ENCODE results near the gene LOC101059915.
"Not testable (repeated sequence)": the region's sequence is repeated elsewhere in the genome, so short reads cannot be mapped to it uniquely, and the experiment has no call there.

Gene LOC101059915

DNA sequence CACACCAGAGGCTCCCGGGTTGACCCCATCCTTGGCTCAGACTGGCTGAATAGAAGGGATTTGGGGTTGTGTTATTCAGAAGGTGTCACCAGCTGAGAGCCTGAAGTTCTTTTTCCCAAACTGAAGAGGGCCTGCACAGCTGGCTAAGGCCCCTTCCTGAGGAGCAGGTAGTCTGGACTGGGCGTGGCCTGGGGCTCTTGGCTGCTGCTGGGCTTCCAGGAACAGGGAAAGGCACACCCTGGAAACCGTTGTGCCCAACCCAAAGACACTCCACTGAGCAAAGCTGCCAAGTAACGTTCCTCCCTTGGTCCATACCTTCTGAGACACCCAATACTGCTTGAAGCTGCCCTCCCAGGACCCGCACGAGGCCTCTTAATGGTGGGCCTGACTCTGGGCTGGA lies 40.8 kb upstream of the LOC101059915 start:
- Histone ChIP-seq H3K9ac (ENCODE audit: low read depth, low read length) (no peak overlapping the region), H3K4me2 (ENCODE audit: low read length) (no peak overlapping the region), H3K4me3 (ENCODE audit: low read length) (no peak overlapping the region), H3K9me3 (replicated peaks; ENCODE audit: low read length) (no peaks in the 10 kb centered on the region), H3K4me1 (ENCODE audit: control insufficient read depth, insufficient read depth, low read length) (peaks cover 10% of the 10 kb centered on the region), H3K27me3 (ENCODE audit: control insufficient read depth, insufficient read depth, low read length) (no peaks in the 10 kb centered on the region), H3K36me3 (ENCODE audit: insufficient read depth, low read length) (no peaks in the 10 kb centered on the region)

DNA sequence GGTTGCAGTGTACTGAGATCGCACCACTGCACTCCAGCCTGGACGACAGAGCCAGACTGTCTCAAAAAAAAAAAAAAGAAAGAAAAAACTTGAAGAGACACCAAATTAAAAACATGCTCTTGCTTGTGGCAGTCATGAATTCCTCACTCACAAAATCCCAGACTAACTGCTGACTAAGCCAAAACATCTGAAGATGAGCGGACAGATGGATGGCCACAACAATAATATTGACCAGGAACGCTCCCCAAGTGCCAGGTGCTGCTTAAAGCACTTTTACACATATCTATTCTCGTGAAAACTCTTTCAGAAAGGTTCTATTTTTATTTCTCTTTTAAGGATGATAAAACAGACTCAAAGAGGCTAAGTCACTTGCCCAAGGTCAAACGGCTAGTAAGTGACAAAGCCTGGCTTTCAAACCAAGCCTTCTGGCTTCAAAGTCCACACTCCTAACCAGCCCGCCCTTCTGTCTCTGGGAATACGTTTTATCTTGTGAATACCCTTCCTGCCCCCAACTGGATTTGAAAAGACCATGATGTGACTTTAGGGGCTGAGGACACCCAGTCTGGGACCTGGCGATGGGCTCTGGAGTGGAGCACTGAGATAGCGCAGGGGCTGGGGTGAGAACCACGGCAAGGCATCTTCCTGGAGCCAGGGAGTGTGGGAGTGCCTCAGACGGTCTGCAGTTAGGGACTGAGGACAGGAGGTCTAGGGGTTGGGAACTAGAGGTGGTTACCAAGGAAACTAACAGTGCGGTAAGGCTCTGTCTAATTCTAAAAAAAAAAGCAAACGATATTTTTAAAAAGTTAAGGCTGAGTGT lies 39.5 kb upstream of the LOC101059915 start:
- H3K9ac ChIP-seq (ENCODE audit: low read depth, low read length) = no peak overlapping the region
- no peak overlapping the region for H3K4me2 ChIP-seq (ENCODE audit: low read length)
- no peaks in the 10 kb centered on the region for H3K36me3 ChIP-seq (ENCODE audit: insufficient read depth, low read length)
- no peaks in the 10 kb centered on the region for H3K9me3 ChIP-seq (replicated peaks; ENCODE audit: low read length)
- peaks cover 4% of the 10 kb centered on the region for H3K4me1 ChIP-seq (ENCODE audit: control insufficient read depth, insufficient read depth, low read length)
- no peaks in the 10 kb centered on the region for H3K27me3 ChIP-seq (ENCODE audit: control insufficient read depth, insufficient read depth, low read length)
- H3K4me3 ChIP-seq (ENCODE audit: low read length) = no peak overlapping the region

DNA sequence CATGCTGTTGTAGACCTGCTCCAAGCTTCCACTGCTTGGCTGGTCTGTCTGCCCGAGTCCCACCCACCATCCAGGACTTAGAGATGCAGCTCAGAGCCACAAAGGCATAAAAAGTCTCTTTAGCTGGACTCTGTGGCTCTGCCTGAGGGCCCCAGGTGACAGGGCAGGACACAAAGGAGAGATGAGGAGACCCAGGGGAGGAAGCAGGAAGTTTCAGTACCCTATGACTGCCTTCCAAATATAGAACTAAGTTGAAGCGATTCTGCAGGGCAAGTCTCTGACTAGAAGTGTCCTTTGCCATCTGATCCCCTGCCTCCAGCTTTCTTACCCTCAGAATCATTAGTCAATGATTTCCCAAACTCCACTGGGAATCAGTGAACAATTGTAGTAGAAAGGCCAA lies 37.9 kb upstream of the LOC101059915 start:
- H3K4me1 ChIP-seq (ENCODE audit: control insufficient read depth, insufficient read depth, low read length) = no peaks in the 10 kb centered on the region
- H3K36me3 ChIP-seq (ENCODE audit: insufficient read depth, low read length) = no peaks in the 10 kb centered on the region
- H3K4me2 ChIP-seq (ENCODE audit: low read length) = no peak overlapping the region
- H3K9me3 ChIP-seq (replicated peaks; ENCODE audit: low read length) = no peaks in the 10 kb centered on the region
- H3K9ac ChIP-seq (ENCODE audit: low read depth, low read length) = no peak overlapping the region
- H3K27me3 ChIP-seq (ENCODE audit: control insufficient read depth, insufficient read depth, low read length) = no peaks in the 10 kb centered on the region
- H3K4me3 ChIP-seq (ENCODE audit: low read length) = no peak overlapping the region

DNA sequence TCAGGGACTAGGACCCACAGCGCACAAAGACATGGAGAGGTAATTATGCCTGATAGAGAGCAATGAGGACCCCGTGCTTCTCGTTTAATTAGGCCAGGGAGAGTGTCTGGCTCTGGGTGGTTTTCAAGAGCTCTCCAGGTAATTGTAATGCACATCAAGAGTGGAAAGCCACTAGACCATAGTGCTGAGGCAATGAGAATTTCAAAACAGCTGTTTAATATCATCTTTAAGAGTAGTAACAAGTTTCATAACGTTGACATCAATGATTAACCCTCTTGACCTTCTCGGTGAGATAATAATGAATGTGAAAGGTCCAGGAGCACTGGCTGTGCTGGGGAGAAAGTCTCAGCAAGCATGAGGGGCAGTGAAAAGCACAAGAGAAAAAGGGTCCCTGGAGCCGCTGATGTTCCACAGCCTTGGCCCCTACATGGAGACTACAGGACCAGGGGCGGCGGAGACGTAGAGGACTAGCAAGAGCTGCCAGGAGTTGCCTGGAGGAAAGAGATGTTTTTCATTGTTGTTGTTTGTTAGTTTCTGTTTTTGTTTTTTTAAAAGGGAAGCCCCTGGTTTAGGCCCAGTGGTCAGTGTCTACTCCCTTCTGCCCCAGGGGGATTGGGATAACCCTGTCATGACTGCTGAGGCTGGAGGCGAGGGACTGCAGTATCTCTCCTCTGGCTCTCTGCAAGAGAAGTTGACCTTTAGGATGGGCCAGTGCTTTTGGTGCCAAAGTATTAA lies 34.3 kb upstream of the LOC101059915 start:
- Histone ChIP-seq H3K4me2 (ENCODE audit: low read length) (no peak overlapping the region), H3K36me3 (ENCODE audit: insufficient read depth, low read length) (no peaks in the 10 kb centered on the region), H3K9ac (ENCODE audit: low read depth, low read length) (no peak overlapping the region), H3K27me3 (ENCODE audit: control insufficient read depth, insufficient read depth, low read length) (no peaks in the 10 kb centered on the region), H3K4me3 (ENCODE audit: low read length) (no peak overlapping the region), H3K4me1 (ENCODE audit: control insufficient read depth, insufficient read depth, low read length) (peaks cover 16% of the 10 kb centered on the region), H3K9me3 (replicated peaks; ENCODE audit: low read length) (no peaks in the 10 kb centered on the region)

DNA sequence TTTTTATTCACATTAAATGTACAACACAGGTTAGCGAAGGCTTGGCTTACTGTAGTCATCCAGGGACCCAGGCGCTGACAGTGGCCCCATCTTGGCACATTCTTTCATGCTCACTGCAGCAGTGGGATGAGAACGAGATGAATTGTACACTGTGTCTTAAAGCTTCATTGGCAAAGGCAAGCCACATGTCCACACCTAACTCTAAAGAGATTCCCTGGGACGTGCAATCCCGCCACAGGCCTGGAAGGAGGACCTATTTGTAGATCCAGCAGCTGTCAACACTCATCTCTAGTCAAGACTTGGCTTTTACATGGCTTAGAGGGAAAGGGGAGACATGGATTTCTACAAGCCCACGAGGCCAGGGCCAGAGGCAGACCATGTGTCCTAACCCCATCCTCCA lies 33.0 kb upstream of the LOC101059915 start:
- Histone ChIP-seq H3K4me3 (ENCODE audit: low read length) (no peak overlapping the region), H3K4me2 (ENCODE audit: low read length) (no peak overlapping the region), H3K9me3 (replicated peaks; ENCODE audit: low read length) (no peaks in the 10 kb centered on the region), H3K9ac (ENCODE audit: low read depth, low read length) (no peak overlapping the region), H3K36me3 (ENCODE audit: insufficient read depth, low read length) (no peaks in the 10 kb centered on the region), H3K27me3 (ENCODE audit: control insufficient read depth, insufficient read depth, low read length) (no peaks in the 10 kb centered on the region), H3K4me1 (ENCODE audit: control insufficient read depth, insufficient read depth, low read length) (peaks cover 16% of the 10 kb centered on the region)

DNA sequence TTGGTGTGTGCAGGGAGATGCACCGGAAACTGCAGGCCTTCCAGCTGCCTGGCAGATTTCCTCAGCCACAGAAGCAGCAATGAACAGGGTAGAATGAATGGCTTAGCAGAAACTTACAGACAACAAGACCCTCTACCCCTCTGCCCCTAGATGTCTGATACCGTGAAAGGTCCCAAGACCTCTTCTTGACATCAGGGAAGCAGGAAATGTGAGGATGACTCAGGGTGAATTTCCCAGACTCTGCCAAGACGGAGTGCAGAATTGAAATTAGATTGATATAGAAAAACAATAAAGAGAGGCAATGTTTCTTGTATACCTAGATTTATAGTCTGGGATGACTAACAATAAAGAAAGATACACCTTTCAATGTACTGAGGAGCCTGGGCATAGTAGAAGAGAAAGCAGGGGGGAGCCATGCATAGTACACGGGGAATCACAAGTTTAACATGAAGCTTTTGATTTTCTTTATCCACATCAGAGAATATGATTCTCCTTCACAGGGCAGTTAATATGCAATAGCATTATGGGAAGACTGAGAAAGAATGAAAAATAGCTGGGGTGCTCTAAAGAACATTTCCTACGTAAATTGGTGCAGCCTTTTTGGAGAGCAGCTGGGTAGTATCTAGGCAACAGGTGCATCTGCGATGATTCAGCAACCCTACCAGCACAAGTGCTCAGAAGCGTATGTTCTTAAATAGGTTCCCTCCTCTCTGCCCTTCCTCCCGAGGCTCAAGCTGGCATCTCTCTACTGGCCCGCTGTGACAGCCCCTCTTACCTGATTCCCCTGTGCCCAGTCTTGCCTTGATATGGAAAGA lies 30.7 kb upstream of the LOC101059915 start:
- H3K4me3 ChIP-seq (ENCODE audit: low read length) = no peak overlapping the region

DNA sequence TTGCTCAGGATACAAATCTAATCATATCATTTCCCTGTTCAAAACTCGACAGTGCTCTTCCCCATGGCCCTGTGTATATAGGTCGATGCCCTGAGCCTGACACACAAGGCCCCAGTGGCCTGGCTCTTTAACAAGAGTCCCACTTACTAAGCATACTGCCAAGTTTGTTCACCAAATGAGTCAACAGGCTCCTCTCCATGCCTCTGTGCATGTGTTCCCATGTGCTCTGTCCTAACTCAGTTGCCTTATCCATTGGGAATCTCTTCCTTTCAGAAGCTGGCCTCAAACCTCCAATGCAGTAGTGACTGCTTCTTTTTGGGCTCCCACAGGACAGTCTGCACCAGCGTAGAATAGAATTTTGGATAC lies 30.1 kb upstream of the LOC101059915 start:
- no peaks in the 10 kb centered on the region for H3K36me3 ChIP-seq (ENCODE audit: insufficient read depth, low read length)
- no peaks in the 10 kb centered on the region for H3K27me3 ChIP-seq (ENCODE audit: control insufficient read depth, insufficient read depth, low read length)
- H3K4me1 ChIP-seq (ENCODE audit: control insufficient read depth, insufficient read depth, low read length) = peaks cover 16% of the 10 kb centered on the region
- no peak overlapping the region for H3K4me3 ChIP-seq (ENCODE audit: low read length)
- H3K4me2 ChIP-seq (ENCODE audit: low read length) = no peak overlapping the region
- no peak overlapping the region for H3K9ac ChIP-seq (ENCODE audit: low read depth, low read length)
- no peaks in the 10 kb centered on the region for H3K9me3 ChIP-seq (replicated peaks; ENCODE audit: low read length)

More for the DNA sequence above, 30.7 kb upstream of the LOC101059915 start:
- no peaks in the 10 kb centered on the region for H3K27me3 ChIP-seq (ENCODE audit: control insufficient read depth, insufficient read depth, low read length)
- no peak overlapping the region for H3K9ac ChIP-seq (ENCODE audit: low read depth, low read length)
- no peaks in the 10 kb centered on the region for H3K9me3 ChIP-seq (replicated peaks; ENCODE audit: low read length)
- H3K4me1 ChIP-seq (ENCODE audit: control insufficient read depth, insufficient read depth, low read length) = peaks cover 16% of the 10 kb centered on the region
- H3K4me2 ChIP-seq (ENCODE audit: low read length) = no peak overlapping the region
- H3K36me3 ChIP-seq (ENCODE audit: insufficient read depth, low read length) = no peaks in the 10 kb centered on the region

DNA sequence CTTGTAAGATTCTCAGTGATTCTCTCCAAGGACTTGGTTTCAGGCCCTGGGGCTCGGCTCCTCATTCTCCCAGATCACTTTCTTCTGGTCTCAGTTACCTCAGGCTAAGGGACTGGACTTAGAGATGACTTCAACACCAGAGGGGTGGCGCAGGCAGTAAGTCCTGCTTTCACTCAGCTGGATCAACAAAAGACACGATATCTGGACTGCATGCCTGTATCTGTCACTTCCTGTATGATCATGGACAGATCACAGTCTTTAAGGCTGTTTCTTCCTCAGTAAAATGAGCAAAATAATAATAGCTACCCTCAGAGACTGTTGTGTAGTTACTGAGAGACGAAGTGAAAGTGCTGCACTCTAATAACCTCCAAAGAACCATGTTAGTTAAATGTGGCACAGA lies 29.5 kb upstream of the LOC101059915 start:
- Histone ChIP-seq H3K9ac (ENCODE audit: low read depth, low read length) (peak overlapping the region; percentile 14), H3K4me2 (ENCODE audit: low read length) (peak overlapping the region; percentile 34)

DNA sequence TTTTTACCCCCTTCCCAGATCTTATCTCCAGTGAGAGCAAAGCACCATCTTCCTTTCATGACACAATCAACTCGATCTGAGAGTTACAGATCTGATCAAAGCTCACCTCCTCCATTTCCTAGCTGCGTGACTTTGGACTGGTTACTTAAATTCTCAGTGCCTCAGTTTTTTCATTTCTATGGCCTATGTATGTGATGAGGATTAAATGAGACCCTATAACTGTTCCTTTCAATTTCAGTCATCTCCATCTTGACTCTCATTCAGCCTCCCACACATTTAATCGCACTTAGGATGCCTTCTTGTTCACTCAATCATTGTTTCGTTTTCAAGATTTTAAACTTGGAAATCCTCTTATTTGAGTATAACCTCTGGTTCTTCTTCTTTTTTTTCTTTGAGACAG lies 28.9 kb upstream of the LOC101059915 start:
- no peaks in the 10 kb centered on the region for H3K36me3 ChIP-seq (ENCODE audit: insufficient read depth, low read length)
- no peak overlapping the region for H3K4me3 ChIP-seq (ENCODE audit: low read length)
- H3K4me1 ChIP-seq (ENCODE audit: control insufficient read depth, insufficient read depth, low read length) = peaks cover 16% of the 10 kb centered on the region
- H3K9me3 ChIP-seq (replicated peaks; ENCODE audit: low read length) = no peaks in the 10 kb centered on the region
- H3K4me2 ChIP-seq (ENCODE audit: low read length) = peak overlapping the region; percentile 34
- peak overlapping the region; percentile 14 for H3K9ac ChIP-seq (ENCODE audit: low read depth, low read length)
- H3K27me3 ChIP-seq (ENCODE audit: control insufficient read depth, insufficient read depth, low read length) = no peaks in the 10 kb centered on the region

More for the DNA sequence above, 29.5 kb upstream of the LOC101059915 start:
- Histone ChIP-seq H3K9me3 (replicated peaks; ENCODE audit: low read length) (no peaks in the 10 kb centered on the region), H3K27me3 (ENCODE audit: control insufficient read depth, insufficient read depth, low read length) (no peaks in the 10 kb centered on the region), H3K4me1 (ENCODE audit: control insufficient read depth, insufficient read depth, low read length) (peaks cover 16% of the 10 kb centered on the region), H3K4me3 (ENCODE audit: low read length) (peak overlapping the region; percentile 0), H3K36me3 (ENCODE audit: insufficient read depth, low read length) (no peaks in the 10 kb centered on the region)

DNA sequence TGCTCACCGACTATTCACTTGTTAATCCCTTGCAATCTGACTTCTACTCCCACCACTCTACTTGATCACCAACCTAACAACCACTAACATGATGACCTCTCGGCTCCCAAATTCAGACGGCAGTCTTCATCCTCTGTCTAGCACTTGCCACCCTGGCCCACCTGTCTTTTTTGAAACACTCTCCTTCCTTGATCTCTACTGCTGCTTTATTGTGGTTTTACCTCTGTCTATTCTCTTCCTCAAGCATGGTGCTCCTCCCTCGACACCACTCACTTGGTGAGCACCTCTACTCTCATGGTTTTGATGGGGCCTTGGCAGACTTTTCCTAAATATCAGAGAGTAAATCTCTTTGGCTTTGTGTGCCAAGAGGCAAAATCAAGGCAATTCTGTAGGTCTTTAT lies 27.3 kb upstream of the LOC101059915 start:
- H3K27me3 ChIP-seq (ENCODE audit: control insufficient read depth, insufficient read depth, low read length) = no peaks in the 10 kb centered on the region
- no peaks in the 10 kb centered on the region for H3K36me3 ChIP-seq (ENCODE audit: insufficient read depth, low read length)
- H3K4me2 ChIP-seq (ENCODE audit: low read length) = no peak overlapping the region
- H3K4me1 ChIP-seq (ENCODE audit: control insufficient read depth, insufficient read depth, low read length) = peaks cover 16% of the 10 kb centered on the region
- H3K4me3 ChIP-seq (ENCODE audit: low read length) = no peak overlapping the region
- H3K9ac ChIP-seq (ENCODE audit: low read depth, low read length) = no peak overlapping the region
- H3K9me3 ChIP-seq (replicated peaks; ENCODE audit: low read length) = no peaks in the 10 kb centered on the region

DNA sequence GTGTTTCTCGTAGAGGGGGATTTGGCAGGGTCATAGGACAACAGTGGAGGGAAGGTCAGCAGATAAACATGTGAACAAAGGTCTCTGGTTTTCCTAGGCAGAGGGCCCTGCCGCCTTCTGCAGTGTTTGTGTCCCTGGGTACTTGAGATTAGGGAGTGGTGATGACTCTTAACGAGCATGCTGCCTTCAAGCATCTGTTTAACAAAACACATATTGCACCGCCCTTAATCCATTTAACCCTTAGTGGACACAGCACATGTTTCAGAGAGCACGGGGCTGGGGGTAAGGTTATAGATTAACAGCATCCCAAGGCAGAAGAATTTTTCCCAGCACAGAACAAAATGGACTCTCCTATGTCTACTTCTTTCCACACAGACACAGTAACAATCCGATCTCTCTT lies 22.9 kb upstream of the LOC101059915 start:
- H3K9me3 ChIP-seq (replicated peaks; ENCODE audit: low read length); H3K36me3 ChIP-seq (ENCODE audit: insufficient read depth, low read length); H3K4me2 ChIP-seq (ENCODE audit: low read length); H3K4me3 ChIP-seq (ENCODE audit: low read length); H3K9ac ChIP-seq (ENCODE audit: low read depth, low read length); H3K4me1 ChIP-seq (ENCODE audit: control insufficient read depth, insufficient read depth, low read length); H3K27me3 ChIP-seq (ENCODE audit: control insufficient read depth, insufficient read depth, low read length): not testable (repeated sequence)

All from skeletal muscle satellite cell (primary cell).